Mesenchymal stem cell (in vitro differentiated cells and primary cell): Measurements from ENCODE around the gene OXER1.
A peak's percentile ranks its signal among the peaks of the same experiment; 100 is the strongest.

Source experiments
- DNase-seq: peaks from one replicate; pipeline ENCODE4 v3.0.0-alpha.2; 2013
- H2AFZ ChIP-seq: one replicate; pipeline ENCODE4 v1.6.1; 2013; ENCODE audit warnings: low read depth, mild to moderate bottlenecking, control low read depth, inconsistent platforms, low read length, moderate library complexity
- H2AK5ac ChIP-seq: 2 replicates; pipeline ENCODE4 v1.6.1; 2013; ENCODE audit warnings: low read length, moderate library complexity, mild to moderate bottlenecking, inconsistent platforms; ENCODE audit not compliant: severe bottlenecking
- H2BK120ac ChIP-seq: one replicate; pipeline ENCODE4 v1.6.1; 2013; ENCODE audit warnings: low read depth, mild to moderate bottlenecking, inconsistent platforms, low read length, moderate library complexity
- H2BK12ac ChIP-seq, 2 experiments: one replicate each; pipeline ENCODE4 v1.6.1; 2013; ENCODE audit warnings: inconsistent platforms in 2 of 2, low read length in 2 of 2, mild to moderate bottlenecking in 2 of 2, moderate library complexity in 2 of 2, control low read depth in 1 of 2
- H2BK15ac ChIP-seq: one replicate; pipeline ENCODE4 v1.6.1; 2013; ENCODE audit warnings: mild to moderate bottlenecking, low read depth, inconsistent platforms; ENCODE audit not compliant: poor library complexity, severe bottlenecking
- H2BK5ac ChIP-seq: 2 replicates; pipeline ENCODE4 v1.6.1; 2013; ENCODE audit warnings: low read depth, mild to moderate bottlenecking, low read length, control low read depth, inconsistent platforms; ENCODE audit not compliant: poor library complexity, severe bottlenecking
- H3K14ac ChIP-seq, 2 experiments: one replicate each; pipeline ENCODE4 v1.6.1; 2013; ENCODE audit warnings: inconsistent platforms in 2 of 2, low read length in 2 of 2, control low read depth in 1 of 2, mild to moderate bottlenecking in 1 of 2, moderate library complexity in 1 of 2
- H3K18ac ChIP-seq, 2 experiments: one replicate each; pipeline ENCODE4 v1.6.1; 2013; ENCODE audit warnings: inconsistent platforms in 2 of 2, low read length in 2 of 2, control low read depth in 1 of 2, low read depth in 1 of 2, mild to moderate bottlenecking in 1 of 2
- H3K23ac ChIP-seq, 2 experiments: one replicate each; pipeline ENCODE4 v1.6.1; 2013; ENCODE audit warnings: inconsistent platforms in 2 of 2, low read length in 2 of 2, mild to moderate bottlenecking in 2 of 2, moderate library complexity in 2 of 2, control low read depth in 1 of 2
- H3K27ac ChIP-seq: 2 replicates; pipeline ENCODE4 v1.5.1; 2013; ENCODE audit warnings: mild to moderate bottlenecking, moderate library complexity, low read length, control low read depth, inconsistent platforms; ENCODE audit not compliant: poor library complexity, severe bottlenecking
- H3K27me3 ChIP-seq, 2 experiments: 2 replicates each; pipeline versions ENCODE4 v1.6.1 to v1.7.0; 2013; ENCODE audit warnings: low read length in 2 of 2, mild to moderate bottlenecking in 2 of 2, moderate library complexity in 2 of 2, control low read depth in 1 of 2, inconsistent platforms in 1 of 2; ENCODE audit not compliant: control insufficient read depth in 1 of 2, insufficient read depth in 1 of 2
- H3K36me3 ChIP-seq, 2 experiments: 2 replicates each; pipeline versions ENCODE4 v1.6.1 to v1.7.0; 2013; ENCODE audit warnings: low read length in 2 of 2, control low read depth in 1 of 2, inconsistent platforms in 1 of 2, low read depth in 1 of 2, mild to moderate bottlenecking in 1 of 2; ENCODE audit not compliant: insufficient read depth in 2 of 2, control insufficient read depth in 1 of 2
- H3K4ac ChIP-seq, 2 experiments: one replicate each; pipeline ENCODE4 v1.6.1; 2013; ENCODE audit warnings: inconsistent platforms in 2 of 2, low read length in 2 of 2, mild to moderate bottlenecking in 2 of 2, moderate library complexity in 2 of 2, control low read depth in 1 of 2, low read depth in 1 of 2
- H3K4me1 ChIP-seq: 2 replicates; pipeline ENCODE4 v1.6.1; 2013; ENCODE audit warnings: low read depth, low read length, control low read depth; ENCODE audit not compliant: control insufficient read depth, insufficient read depth
- H3K4me2 ChIP-seq: 2 replicates; pipeline ENCODE4 v1.6.1; 2013; ENCODE audit warnings: low read length, mild to moderate bottlenecking, inconsistent platforms; ENCODE audit not compliant: poor library complexity, severe bottlenecking
- H3K4me3 ChIP-seq, 2 experiments: 2 replicates each; pipeline versions ENCODE4 v1.5.1 to v1.7.0; 2013; ENCODE audit warnings: low read length in 2 of 2, mild to moderate bottlenecking in 2 of 2, control low read depth in 1 of 2, low read depth in 1 of 2; ENCODE audit not compliant: insufficient read depth in 1 of 2
- H3K79me1 ChIP-seq: replicated peaks from 2 replicates; pipeline ENCODE4 v1.6.1; 2013; ENCODE audit warnings: mild to moderate bottlenecking, control low read depth, low read length, inconsistent platforms; ENCODE audit not compliant: poor library complexity, severe bottlenecking
- H3K9ac ChIP-seq: 2 replicates; pipeline ENCODE4 v1.7.0; 2013; ENCODE audit warnings: mild to moderate bottlenecking, low read length, moderate library complexity
- H3K9me3 ChIP-seq: 2 replicates; pipeline ENCODE4 v1.7.0; 2013; ENCODE audit warnings: mild to moderate bottlenecking, low read length; ENCODE audit not compliant: control insufficient read depth
- H4K8ac ChIP-seq: one replicate; pipeline ENCODE4 v1.6.1; 2013; ENCODE audit warnings: inconsistent platforms, mild to moderate bottlenecking, low read length, moderate library complexity
- H4K91ac ChIP-seq: one replicate; pipeline ENCODE4 v1.6.1; 2013; ENCODE audit warnings: mild to moderate bottlenecking, low read length, inconsistent platforms
- WGBS: methylation state at CpG from one replicate; pipeline ENCODE4 v1.1.7; 2013; ENCODE audit warnings: mixed read lengths; 5-methylcytosine and 5-hydroxymethylcytosine counted together

OXER1 gene

GRCh38 chr2:42801381-42801780, 37.4 kb upstream of the OXER1 start:
- H3K4me3 ChIP-seq = no peak overlapping the region
- H3K23ac ChIP-seq = no peak overlapping the region
- H3K4me1 ChIP-seq = no peaks in the 10 kb centered on the region
- H3K27me3 ChIP-seq = no peaks in the 10 kb centered on the region
- no peaks in the 10 kb centered on the region for H3K79me1 ChIP-seq
- H3K14ac ChIP-seq = no peak overlapping the region
- DNase-seq = no peak
- no peak overlapping the region for H2BK12ac ChIP-seq
- no peak overlapping the region for H2AK5ac ChIP-seq
- no peak overlapping the region for H4K8ac ChIP-seq
- H3K36me3 ChIP-seq = no peaks in the 10 kb centered on the region
- WGBS = 94% methylated on average over 4 of the region's 4 CpGs
- H2AFZ ChIP-seq = no peak overlapping the region
- no peak overlapping the region for H2BK15ac ChIP-seq
- H3K27ac ChIP-seq = no peak overlapping the region
- no peaks in the 10 kb centered on the region for H3K9me3 ChIP-seq
- H3K18ac ChIP-seq = no peak overlapping the region
- H2BK5ac ChIP-seq = no peak overlapping the region
- H4K91ac ChIP-seq = no peak overlapping the region
- H3K9ac ChIP-seq = no peak overlapping the region
- no peak overlapping the region for H3K4me2 ChIP-seq
- no peak overlapping the region for H2BK120ac ChIP-seq
- no peak overlapping the region for H3K4ac ChIP-seq

DNA sequence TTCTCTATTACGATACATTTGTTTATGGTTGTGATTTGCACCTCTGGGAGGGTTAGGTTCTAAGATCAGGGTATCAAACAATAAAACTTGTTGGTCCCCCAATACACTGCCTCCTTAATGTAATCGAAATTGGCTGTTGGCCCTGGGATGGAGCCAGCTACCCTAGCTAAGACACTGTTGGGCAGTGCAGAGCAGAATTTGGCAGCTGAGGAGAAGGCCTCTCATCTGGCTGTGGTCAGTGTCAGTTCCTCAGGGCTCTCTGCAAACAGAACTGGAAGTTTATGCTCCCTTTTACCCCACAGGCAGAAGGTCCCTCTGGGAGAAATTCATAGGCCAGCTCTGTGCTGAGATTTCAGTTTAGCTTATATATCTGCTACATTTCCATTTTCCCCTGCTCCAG, 37.0 kb upstream of the OXER1 start:
- no peak overlapping the region for H3K4me3 ChIP-seq
- no peaks in the 10 kb centered on the region for H3K36me3 ChIP-seq
- 96% methylated on average over 2 of the region's 2 CpGs for WGBS
- no peak overlapping the region for H2BK120ac ChIP-seq
- no peak overlapping the region for H3K27ac ChIP-seq
- no peaks in the 10 kb centered on the region for H3K27me3 ChIP-seq
- H4K91ac ChIP-seq = no peak overlapping the region
- H2BK12ac ChIP-seq = no peak overlapping the region
- H3K9me3 ChIP-seq = no peaks in the 10 kb centered on the region
- no peak overlapping the region for H3K4me2 ChIP-seq
- no peak overlapping the region for H3K18ac ChIP-seq
- no peak overlapping the region for H2AFZ ChIP-seq
- no peak overlapping the region for H3K23ac ChIP-seq
- H3K4me1 ChIP-seq = no peaks in the 10 kb centered on the region
- H3K4ac ChIP-seq = no peak overlapping the region
- DNase-seq = no peak
- no peak overlapping the region for H3K14ac ChIP-seq
- no peak overlapping the region for H2BK5ac ChIP-seq
- H2BK15ac ChIP-seq = no peak overlapping the region
- no peak overlapping the region for H3K9ac ChIP-seq
- no peaks in the 10 kb centered on the region for H3K79me1 ChIP-seq
- no peak overlapping the region for H2AK5ac ChIP-seq
- no peak overlapping the region for H4K8ac ChIP-seq

DNA sequence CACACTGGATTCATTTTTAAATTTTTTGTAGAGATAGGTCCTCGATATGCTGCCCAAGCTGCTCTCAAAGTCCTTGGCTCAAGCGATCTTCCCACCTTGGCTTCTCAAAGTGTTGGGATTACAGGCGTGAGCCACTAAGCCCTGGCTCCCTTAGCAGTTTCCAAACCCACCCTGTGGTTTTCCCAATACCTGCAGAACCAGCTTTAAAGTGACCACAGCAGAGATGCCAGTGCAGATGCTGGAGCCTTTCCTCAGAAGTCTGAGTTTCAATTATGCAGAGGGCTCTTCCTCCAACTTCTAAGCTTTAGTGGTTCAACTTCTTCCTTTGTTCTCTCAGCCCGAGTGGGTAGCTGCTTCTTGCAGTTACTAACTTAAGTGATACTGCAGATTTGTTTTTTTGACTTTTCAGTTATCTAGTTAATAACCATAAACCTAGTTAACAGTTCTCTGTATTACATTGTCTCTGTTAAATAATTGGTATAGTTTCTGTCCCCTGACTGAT, 36.6 kb upstream of the OXER1 start:
- H3K79me1 ChIP-seq = no peaks in the 10 kb centered on the region
- no peak overlapping the region for H4K91ac ChIP-seq
- H2AFZ ChIP-seq = peak overlapping the region; percentile 51
- H3K18ac ChIP-seq = no peak overlapping the region
- H2AK5ac ChIP-seq = no peak overlapping the region
- peak overlapping the region in 1 of 2 experiments; percentile 37 for H2BK12ac ChIP-seq
- H3K27me3 ChIP-seq = no peaks in the 10 kb centered on the region
- H3K9ac ChIP-seq = no peak overlapping the region
- peaks cover 2% of the 10 kb centered on the region for H3K4me1 ChIP-seq
- H3K36me3 ChIP-seq = no peaks in the 10 kb centered on the region
- no peak overlapping the region for H2BK120ac ChIP-seq
- H3K9me3 ChIP-seq = no peaks in the 10 kb centered on the region
- no peak overlapping the region for H3K4me2 ChIP-seq
- H3K4me3 ChIP-seq = no peak overlapping the region
- H3K4ac ChIP-seq = no peak overlapping the region
- DNase-seq = no peak
- H2BK5ac ChIP-seq = no peak overlapping the region
- H3K23ac ChIP-seq = no peak overlapping the region
- H3K27ac ChIP-seq = no peak overlapping the region
- no peak overlapping the region for H4K8ac ChIP-seq
- no peak overlapping the region for H3K14ac ChIP-seq
- WGBS = 92% methylated on average over 3 of the region's 4 CpGs
- no peak overlapping the region for H2BK15ac ChIP-seq

- Histone ChIP-seq H3K18ac (peak overlapping the region in 1 of 2 experiments; percentile 57), H3K23ac (no peak overlapping the region), H3K36me3 (no peaks in the 10 kb centered on the region), H4K8ac (no peak overlapping the region), H3K4me1 (peaks cover 2% of the 10 kb centered on the region), H3K27me3 (no peaks in the 10 kb centered on the region), H3K79me1 (no peaks in the 10 kb centered on the region), H2BK5ac (no peak overlapping the region), H2AK5ac (no peak overlapping the region), H2BK120ac (no peak overlapping the region), H3K4me3 (no peak overlapping the region), H3K14ac (no peak overlapping the region), H3K9ac (no peak overlapping the region), H2BK15ac (no peak overlapping the region), H3K27ac (no peak overlapping the region), H2BK12ac (no peak overlapping the region), H4K91ac (no peak overlapping the region), H3K4me2 (no peak overlapping the region), H2AFZ (no peak overlapping the region), H3K4ac (no peak overlapping the region), H3K9me3 (no peaks in the 10 kb centered on the region)
- peak; percentile 57 for DNase-seq
- WGBS = 93% methylated on average over 4 of the region's 4 CpGs
These were observed 35.9 kb upstream of the OXER1 start for GRCh38 chr2:42799881-42800280.
